Thoracic aorta endothelial cell (primary cell): ENCODE measurements around the gene FAM83B. TPM values are rescaled to one million over a fixed set of nuclear protein-coding genes. Genes with fewer than 3 reads are reported as not detected.

Experiments used
- total RNA-seq: library from RNA; depleted of rRNA; stranded (reverse); fragments of >200 nt; gene quantifications from 2 replicates; pipeline ENCODE4 v1.2.3, GENCODE V29; 2012

FAM83B gene, protein sequence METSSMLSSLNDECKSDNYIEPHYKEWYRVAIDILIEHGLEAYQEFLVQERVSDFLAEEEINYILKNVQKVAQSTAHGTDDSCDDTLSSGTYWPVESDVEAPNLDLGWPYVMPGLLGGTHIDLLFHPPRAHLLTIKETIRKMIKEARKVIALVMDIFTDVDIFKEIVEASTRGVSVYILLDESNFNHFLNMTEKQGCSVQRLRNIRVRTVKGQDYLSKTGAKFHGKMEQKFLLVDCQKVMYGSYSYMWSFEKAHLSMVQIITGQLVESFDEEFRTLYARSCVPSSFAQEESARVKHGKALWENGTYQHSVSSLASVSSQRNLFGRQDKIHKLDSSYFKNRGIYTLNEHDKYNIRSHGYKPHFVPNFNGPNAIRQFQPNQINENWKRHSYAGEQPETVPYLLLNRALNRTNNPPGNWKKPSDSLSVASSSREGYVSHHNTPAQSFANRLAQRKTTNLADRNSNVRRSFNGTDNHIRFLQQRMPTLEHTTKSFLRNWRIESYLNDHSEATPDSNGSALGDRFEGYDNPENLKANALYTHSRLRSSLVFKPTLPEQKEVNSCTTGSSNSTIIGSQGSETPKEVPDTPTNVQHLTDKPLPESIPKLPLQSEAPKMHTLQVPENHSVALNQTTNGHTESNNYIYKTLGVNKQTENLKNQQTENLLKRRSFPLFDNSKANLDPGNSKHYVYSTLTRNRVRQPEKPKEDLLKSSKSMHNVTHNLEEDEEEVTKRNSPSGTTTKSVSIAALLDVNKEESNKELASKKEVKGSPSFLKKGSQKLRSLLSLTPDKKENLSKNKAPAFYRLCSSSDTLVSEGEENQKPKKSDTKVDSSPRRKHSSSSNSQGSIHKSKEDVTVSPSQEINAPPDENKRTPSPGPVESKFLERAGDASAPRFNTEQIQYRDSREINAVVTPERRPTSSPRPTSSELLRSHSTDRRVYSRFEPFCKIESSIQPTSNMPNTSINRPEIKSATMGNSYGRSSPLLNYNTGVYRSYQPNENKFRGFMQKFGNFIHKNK
- not detected in 2 replicates for total RNA-seq

DNA sequence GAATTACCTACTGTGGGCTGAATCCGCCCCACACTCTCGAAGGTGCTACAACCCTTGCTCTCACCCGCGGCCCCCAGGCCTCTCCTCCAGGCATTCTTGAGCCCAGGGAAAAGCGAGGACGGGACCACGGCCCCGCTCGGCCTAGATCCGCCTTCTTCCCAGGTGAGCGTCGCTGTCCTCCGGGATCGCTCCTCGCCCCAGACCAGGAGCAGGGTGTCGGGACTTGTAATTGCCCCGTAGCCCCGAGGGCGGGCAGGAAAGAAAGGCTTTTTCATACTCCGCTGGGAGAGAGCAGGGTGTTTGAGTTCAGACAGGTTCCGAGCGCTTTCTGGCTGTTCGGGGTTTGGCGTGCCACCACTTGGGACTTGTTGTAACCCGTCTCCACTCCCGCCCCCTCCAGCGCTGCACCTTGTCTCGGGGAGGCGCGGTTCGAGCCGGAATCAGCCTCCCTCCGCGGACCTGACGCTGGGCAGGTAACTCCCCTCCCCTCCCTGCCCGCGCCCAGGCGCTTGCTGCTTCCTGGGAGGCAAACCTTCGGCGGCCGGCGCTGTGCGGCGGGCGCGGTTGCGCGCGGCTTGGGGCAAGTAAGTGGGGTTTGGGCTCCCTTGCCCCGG lies at the start of gene FAM83B:
TSS of gene FAM83B (plus strand) at position 529 of the 614 bp plus-strand sequence. CDS start 23,476 bp downstream, outside the sequence.

